ENCODE data around the gene PPARGC1A.

- TF ChIP-seq CTCF (IDR thresholded peaks at IDR 0.05; ENCODE audit: low read depth, low read length, poor library complexity, severe bottlenecking) (no peak), EZH2phosphoT487 (IDR thresholded peaks at IDR 0.05; ENCODE audit: borderline replicate concordance, low read length) (no peak)
These were observed 19.8 kb upstream of the PPARGC1A start for GRCh38 chr4:23909671-23910070.

All from DOHH2 (cell line).